WTC11 (cell line): ENCODE measurements around the gene TAF10.

Experiments used
- CREM ChIP-seq: sonication (generic); formaldehyde crosslinking; IDR thresholded peaks from 2 replicates; pipeline ENCODE4 v1.8.1; 2022; ENCODE audit warnings: mild to moderate bottlenecking, missing genetic modification reagents, moderate library complexity
- CTCF ChIP-seq: fragments of 200-600 bp; IDR thresholded peaks from 2 replicates; pipeline ENCODE4 v1.8.0; 2022; ENCODE audit warnings: antibody characterized with exemption
- FOXJ3 ChIP-seq: sonication (generic); formaldehyde crosslinking; IDR thresholded peaks from 2 replicates; pipeline ENCODE4 v1.9.0; 2021; ENCODE audit warnings: missing genetic modification reagents, mild to moderate bottlenecking, borderline replicate concordance
- FOXK1 ChIP-seq: sonication (generic); formaldehyde crosslinking; IDR thresholded peaks from 2 replicates; pipeline ENCODE4 v1.8.0; 2022; ENCODE audit warnings: mild to moderate bottlenecking, moderate library complexity, missing genetic modification reagents
- KAT7 ChIP-seq: sonication (generic); formaldehyde crosslinking; IDR thresholded peaks from 2 replicates; pipeline ENCODE4 v1.8.1; 2023; ENCODE audit warnings: missing genetic modification reagents, mild to moderate bottlenecking, borderline replicate concordance
- USF2 ChIP-seq: sonication (generic); formaldehyde crosslinking; IDR thresholded peaks from 2 replicates; pipeline ENCODE4 v1.8.1; 2023; ENCODE audit warnings: mild to moderate bottlenecking, missing genetic modification reagents, moderate library complexity
- ZNF121 ChIP-seq: sonication (generic); formaldehyde crosslinking; IDR thresholded peaks from 2 replicates; pipeline ENCODE4 v1.8.0; 2023; ENCODE audit warnings: missing genetic modification reagents
- ZNF532 ChIP-seq: fragments of 250-450 bp; sonication (Bioruptor Pico); IDR thresholded peaks from 2 replicates; pipeline ENCODE4 v1.9.0; 2021; ENCODE audit warnings: mild to moderate bottlenecking, borderline replicate concordance
- TF ChIP-seq, protein P1 (sequence below): sonication (generic); formaldehyde crosslinking; IDR thresholded peaks from 2 replicates; pipeline ENCODE4 v1.8.1; 2022; ENCODE audit warnings: low read depth, missing genetic modification reagents, borderline replicate concordance

- TF ChIP-seq FOXJ3 (CRISPR knock-in tag) (no peak), CTCF (no peak), ZNF532 (CRISPR knock-in tag) (no peak), USF2 (CRISPR knock-in tag) (no peak), CREM (no peak), FOXK1 (CRISPR knock-in tag) (no peak), KAT7 (CRISPR knock-in tag) (no peak), ZNF121 (CRISPR knock-in tag) (no peak)
- TF ChIP-seq, protein P1, sequence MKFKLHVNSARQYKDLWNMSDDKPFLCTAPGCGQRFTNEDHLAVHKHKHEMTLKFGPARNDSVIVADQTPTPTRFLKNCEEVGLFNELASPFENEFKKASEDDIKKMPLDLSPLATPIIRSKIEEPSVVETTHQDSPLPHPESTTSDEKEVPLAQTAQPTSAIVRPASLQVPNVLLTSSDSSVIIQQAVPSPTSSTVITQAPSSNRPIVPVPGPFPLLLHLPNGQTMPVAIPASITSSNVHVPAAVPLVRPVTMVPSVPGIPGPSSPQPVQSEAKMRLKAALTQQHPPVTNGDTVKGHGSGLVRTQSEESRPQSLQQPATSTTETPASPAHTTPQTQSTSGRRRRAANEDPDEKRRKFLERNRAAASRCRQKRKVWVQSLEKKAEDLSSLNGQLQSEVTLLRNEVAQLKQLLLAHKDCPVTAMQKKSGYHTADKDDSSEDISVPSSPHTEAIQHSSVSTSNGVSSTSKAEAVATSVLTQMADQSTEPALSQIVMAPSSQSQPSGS (CRISPR knock-in tag), result no peak
Measured at GRCh38 chr11:6565325-6565724, 46.7 kb downstream of the TAF10 start.
